Measurements from ENCODE around the gene IGIP.
A peak's percentile ranks its signal among the peaks of the same experiment; 100 is the strongest.

Gene IGIP

DNA sequence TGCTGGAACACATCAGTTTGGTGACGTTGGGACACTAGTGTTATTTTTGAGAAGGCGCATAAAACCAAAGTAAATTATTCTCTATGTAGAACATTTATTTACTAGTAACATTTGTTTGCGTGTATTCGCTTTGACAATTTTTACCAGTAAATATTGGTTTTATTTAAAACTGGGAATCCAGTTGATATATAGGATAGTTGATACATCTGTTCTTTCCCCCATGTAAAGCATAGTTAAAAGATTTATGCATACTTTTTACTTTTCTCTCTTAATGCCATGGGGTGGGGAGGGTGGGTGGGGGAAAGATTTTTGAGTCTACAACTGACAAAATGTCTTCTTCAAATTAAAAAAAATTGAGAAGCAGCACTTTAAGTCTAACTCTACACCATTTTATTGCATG is at the start of gene IGIP:
Gene IGIP (plus strand): TSS at position 301 of the 400 bp plus-strand sequence. CDS start 2,540 bp downstream, outside the sequence.
- DNase-seq, result no peak

DNA sequence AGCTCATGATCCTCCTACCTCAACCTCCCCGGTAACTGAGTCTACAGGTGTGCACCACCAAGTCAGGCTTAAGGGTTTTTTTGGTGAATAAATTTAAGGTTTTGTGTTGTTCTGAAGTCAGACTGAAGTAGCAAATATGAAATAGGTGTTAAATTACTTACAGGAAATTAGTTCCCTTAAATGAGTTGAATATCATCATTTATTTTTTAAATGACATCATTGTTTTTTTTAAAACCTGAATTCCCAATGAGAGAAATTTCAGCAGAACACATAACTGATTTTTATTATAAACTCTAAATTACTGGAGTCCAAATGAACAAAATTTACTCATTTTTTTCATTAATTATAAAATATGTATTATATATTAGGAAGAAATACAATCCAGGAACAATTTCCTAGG is 49.6 kb upstream of the IGIP start:
- no peak for DNase-seq

DNA sequence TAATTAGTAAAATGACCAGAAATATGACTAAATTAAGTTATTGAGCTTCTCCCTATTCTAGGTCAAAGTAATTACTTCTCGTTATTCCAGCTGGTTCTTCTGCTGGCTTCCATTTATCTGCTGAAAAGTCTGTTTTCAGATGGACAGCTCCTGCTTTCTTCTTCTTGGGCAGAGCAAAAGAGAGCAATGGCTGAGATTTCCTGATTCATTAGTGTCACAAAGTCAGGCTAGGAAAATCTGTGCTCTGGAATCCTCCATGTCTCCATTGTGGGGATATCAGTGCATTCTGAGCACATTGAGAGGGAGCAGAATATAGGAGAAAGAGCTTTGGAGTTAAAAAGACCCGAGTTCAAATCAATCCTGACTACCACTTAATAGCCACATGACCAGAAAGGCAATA is 48.9 kb upstream of the IGIP start:
- DNase-seq, result no peak

DNA sequence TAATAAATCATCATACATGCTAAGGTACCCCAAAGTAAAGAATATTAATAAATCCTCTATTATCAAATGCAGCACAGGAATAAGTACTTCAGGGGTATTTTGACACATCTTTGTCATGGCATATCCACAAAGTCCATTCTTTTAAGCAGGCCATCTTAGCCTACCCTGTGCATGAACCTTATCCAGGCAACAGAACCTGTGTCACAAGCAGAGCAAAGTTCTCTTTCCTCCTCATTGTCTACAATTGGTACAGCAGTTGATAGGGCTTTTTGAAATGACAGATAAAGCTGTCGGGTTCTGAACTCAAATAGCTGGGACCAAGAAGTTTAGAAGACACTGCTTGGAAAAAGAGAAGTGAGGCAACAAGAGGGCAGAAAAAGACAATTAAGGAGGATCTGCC is 42.6 kb upstream of the IGIP start:
- DNase-seq, result no peak

DNA sequence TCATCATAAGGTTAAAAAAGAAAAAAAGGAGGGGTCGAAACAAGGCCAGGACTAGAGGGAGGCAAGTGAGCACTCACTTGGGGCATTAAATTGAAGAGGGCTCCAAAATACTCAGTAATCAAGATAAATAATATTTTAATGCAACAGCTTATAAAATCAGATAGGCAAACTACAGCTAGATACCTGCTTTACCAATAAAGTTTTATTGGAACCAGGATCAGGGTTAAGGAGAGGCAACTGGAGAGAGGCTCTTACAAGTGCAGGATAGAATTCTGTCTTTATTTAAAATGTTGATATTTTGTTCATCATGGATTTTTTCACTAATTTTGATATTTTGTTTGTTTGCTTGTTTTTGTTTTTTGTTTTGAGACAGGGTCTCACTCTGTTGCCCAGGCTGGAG is 42.1 kb upstream of the IGIP start:
- no peak for DNase-seq

DNA sequence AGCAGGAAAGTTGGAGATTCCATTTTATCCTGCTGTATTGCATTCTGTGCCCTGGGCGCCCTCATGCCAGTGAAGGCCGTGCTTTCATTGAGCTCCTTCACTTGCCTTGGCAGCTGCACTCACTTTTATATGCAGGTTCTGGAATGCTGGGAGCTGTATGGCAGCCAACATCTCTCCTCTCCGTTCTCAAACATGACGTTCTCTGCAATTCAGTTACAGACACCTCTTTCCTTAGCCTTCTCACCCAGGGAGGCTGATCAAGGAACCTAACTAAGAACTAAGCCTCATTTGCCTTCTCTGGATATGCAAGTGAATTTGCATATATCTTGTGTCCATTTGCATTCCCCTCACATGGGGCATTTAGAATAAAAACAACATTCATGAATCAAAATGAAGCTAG is 41.2 kb upstream of the IGIP start:
- no peak for DNase-seq

DNA sequence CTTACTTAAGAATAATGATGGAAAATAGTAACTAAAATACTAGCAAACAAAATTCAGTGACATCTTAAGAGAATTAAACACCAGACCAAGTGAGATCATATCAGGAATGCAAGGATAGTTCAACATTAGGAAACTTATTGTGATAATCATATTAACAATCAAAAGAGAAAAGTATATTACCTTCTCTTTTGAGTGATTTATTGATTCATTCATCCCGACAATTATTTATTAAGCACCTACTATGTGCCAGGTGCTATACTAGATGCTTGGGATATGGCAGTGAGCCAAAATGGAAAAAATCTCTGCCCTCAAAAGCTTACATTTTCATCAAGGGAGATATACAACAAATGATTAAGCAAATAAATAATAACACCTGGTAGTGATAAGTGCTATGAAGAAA is 35.5 kb upstream of the IGIP start:
- no peak for DNase-seq

DNA sequence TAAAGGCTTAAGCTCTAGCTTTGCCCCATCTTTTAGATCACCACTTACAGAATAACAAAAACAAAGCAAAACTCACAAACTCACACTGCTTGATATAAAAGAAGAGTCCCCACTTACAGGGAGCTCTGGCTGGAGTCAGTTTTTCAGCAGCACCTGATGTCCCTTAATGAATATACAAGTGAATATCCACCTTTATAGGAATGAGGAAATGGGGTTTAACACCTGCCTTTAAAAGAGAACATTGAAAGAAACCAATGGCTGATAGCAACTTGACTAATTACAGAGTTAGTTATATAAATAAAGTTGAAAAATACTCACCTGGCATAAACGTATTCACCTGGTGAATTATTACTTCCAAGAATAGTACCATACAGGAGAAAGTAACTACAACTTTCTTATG is 32.6 kb upstream of the IGIP start:
- DNase-seq, result no peak

DNA sequence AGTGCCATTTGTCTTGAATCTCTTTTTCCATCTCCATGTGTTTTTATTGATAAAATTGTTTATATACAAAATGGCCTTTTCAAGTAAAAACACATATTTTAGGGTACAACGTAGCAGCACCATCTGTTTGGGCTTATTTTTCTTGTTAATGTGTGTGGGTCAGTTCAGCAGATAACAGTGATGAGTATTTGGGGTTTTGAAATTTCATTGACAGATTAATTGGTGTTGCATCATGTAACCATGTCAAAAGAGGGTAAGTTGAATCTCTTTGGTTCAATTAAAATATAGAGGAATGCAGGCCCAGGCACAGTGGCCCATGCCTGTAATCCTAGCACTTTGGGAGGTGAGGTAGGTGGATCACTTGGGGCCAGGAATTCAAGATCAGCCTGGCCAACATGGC is 31.9 kb upstream of the IGIP start:
- DNase-seq, result no peak

DNA sequence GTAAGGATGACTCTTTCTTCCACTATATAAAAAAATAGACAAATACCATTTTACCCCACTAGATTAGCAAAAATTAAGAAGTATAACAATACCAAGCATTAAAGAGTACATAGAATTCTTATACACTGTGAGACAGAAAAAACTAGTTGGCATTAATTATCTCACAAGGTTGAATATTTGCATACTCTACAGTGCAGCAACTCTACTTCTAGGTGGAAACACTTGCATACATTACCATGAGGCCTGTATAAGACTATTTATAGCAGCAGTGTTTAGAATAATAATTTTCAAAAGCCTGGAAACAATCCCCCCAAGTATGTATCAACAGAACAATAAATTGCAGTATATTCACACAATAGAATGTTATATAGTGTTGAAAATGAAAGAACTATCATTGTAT is 30.8 kb upstream of the IGIP start:
- DNase-seq, result no peak

DNA sequence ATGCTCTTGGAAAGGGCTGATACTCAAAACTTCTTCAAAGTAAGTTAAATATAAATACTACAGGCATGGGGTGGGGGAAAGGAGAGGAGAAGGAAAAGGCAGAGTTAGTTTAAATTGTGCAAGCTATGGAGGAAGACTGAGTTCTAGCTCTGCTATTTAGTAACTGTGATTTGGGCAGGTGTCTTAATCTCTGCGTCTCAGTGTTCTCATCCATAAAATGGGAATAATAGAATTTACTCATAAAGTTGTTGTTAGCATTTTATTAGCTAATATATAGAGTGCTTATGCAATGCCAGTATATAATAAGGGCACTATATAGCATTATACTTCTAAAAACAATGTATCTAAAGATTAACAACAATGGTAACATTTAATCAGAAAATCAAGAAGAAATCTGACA is 24.6 kb upstream of the IGIP start:
- DNase-seq, result no peak

DNA sequence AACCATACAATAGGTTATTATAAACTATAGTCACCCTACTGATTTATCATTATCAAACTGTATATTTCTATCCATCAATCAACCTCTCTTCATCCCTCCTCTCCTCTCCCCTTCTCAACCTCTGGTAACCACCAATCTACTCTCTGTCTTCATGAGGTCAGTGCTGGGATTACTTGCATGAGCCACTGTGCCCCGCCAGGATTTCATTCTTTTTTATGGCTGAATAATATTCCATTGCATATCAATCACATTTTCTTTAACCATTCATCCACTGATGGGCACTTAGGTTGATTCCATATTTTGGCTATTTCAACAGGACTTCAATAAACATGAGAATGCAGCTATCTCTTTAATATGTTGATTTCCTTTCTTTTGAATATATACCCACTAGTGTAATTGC is 22.6 kb upstream of the IGIP start:
- DNase-seq, result no peak

DNA sequence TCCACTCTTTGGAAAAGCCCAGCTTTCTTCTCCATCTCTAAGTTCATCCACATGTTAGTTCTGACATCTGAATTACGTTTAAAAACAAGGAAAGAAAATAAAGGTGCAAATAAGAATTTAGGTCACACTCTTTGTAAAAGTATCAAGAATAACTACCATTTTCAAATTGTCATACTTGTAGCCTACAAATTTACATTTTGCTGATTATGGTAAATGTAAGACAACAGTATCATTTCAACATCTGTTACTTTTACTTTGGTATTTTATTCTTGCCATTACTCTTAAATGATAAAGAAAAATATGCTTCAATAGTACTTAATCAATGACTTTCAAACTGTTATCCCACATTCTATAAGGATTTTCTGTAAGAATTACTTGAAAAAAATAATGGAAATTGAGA is 21.6 kb upstream of the IGIP start:
- no peak for DNase-seq

DNA sequence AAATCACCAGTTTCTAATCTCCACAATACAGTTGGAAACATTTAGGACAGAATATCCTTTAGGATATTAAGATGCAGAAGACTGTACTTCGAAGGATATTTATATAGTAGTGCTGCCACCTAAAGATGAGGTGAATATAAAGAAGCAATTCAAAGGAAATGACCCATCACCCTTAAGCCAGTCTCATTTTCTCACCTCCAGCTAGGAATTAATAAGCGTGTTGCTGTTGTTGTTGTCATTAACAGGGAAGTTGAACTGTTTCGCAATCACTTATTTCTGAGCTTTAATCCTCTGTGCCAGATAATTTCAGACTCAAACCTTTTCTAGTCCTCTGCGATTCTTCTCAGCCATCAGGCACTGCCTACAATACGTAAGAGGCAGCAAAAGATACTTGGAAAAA is 19.6 kb upstream of the IGIP start:
- DNase-seq, result no peak

DNA sequence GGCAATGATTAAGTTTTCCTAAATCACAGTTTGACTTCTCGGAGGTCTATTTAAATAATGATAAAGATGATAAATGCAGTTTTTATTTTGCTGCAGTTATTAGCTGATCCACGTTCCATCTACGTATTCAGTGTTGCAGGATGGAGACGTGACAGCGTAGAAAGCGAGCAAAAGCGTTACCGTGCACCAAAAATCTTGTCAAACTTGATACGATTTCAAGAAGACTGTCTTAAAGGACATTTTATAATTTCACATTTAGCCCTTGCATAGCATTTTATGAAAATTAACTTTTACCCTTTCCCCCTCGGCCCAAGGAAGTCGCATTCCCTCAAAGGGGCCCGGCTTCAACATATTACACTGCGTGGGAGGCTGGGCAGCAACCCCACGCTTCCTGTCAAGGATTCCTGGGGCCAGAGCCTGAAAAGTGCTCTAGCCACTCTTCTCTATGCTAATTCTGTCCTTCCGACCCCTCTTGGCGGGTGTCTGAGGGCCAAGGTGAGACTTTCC is 18.9 kb upstream of the IGIP start:
- DNase-seq, result no peak

DNA sequence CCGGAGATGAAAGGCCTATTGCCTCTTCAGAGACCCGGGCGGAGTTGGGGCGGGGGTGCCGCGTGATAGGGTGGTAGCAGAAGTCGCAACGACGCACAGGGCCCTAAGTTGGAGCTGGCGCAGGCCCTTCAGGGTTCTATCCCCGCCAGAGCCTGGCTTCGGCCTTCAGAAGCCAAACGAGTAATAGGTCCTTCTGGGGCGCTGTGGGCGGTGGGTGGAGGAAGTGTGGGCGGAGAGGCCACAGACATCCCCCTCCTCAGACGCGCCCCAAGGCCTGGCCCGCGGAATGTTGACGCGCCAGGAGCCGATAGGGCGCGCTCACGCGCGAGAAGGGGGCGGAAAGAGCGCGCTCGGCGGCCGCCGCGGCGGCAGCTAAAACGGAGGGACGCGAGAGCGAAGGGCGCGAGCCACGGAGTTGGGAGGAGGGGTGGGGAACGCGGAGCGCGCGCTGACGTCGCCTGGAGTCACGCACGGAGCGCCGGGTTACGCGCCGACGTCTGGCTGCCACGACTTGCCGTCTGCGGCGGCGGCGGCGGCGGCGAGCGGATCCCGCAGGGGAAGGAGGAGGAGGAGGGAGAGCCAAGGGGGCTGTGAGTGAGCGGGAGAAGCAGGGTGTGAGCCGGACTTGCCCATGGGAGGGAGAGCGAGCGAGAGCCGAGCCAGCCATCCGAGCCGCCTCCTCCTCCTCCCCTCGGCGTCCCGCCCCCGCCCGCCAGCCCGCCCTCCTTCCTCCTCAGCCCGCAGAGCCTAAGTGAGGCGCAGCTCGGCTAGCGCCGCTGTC is 18.2 kb upstream of the IGIP start:
- peak; percentile 95 for DNase-seq

DNA sequence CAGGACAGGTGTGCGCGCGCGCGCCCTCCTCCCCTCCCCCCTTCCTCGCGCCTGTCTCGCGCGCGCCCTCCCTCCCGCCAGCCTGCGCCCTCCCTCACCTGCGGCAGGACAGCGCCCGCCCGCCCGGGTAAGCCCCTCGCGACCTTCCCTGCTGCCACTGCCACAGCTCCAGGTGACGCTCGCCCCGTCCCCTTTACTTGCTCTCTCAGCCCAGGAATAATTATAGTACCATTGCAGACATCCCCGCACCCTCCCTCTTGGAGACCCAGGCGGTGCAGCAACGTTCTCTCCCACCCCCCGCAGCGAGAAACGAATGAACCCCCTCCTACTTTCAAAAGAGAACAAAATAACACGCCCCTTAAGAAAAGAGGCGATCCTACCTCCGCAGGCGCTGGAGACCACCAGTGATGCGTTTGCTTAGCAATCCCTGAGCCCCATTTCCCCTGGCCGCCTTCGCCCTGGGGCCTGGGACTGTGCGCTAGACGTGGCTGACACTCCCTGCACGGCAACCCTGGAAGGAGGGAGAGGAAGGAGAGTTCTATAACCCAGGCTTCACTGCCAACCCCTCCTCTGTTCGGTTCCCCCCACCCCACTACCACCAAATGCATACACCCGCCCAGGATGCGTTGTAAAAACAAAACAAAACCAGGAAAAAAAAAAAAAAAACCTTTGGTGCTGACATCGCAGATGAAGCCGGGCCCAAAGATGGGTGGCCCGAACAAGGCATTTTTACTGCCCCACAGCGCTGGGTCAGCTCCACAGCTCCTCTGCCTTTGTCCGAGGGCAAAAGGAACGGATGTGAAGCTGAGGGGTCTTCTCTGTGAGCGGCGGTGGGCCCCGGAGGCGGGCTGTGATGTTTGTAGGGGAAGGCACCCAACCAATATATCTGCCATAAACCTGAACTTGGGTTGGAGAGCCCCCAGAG is 17.4 kb upstream of the IGIP start:
- DNase-seq, result no peak

DNA sequence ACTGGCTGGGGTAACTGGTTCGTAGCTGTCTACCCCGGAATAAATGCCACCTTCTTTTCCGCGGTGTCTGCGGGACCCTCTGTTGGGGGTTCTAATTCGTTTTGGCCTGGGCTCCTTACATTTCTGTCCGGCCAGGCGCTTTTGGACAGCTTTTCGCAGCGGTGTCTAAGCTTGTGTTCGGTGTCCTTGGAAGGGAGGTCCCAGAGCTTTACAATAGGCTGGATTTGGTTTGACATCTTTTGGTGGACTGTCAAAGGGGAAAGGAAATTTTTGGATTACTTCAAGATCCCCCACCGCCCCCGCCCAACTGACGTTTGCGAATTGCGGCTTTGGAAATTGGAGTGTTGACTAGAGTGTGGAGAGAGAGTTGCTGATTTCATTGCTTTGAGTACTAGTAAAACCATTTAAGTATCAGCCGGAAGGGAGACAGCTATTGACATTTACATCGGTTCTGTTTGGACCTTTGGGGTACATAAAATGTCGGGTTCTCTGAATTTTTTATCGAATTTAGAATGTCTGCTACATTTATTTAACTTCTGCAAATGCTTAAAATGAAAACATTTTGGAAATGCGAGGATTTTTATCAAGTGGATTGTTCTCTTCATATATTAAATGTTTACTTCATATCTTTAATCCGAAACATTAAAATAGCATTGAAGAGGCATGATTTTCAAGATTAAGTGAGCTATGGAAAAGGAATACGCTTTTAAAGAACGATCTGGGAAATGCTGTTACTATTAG is 16.5 kb upstream of the IGIP start:
- DNase-seq, result no peak

DNA sequence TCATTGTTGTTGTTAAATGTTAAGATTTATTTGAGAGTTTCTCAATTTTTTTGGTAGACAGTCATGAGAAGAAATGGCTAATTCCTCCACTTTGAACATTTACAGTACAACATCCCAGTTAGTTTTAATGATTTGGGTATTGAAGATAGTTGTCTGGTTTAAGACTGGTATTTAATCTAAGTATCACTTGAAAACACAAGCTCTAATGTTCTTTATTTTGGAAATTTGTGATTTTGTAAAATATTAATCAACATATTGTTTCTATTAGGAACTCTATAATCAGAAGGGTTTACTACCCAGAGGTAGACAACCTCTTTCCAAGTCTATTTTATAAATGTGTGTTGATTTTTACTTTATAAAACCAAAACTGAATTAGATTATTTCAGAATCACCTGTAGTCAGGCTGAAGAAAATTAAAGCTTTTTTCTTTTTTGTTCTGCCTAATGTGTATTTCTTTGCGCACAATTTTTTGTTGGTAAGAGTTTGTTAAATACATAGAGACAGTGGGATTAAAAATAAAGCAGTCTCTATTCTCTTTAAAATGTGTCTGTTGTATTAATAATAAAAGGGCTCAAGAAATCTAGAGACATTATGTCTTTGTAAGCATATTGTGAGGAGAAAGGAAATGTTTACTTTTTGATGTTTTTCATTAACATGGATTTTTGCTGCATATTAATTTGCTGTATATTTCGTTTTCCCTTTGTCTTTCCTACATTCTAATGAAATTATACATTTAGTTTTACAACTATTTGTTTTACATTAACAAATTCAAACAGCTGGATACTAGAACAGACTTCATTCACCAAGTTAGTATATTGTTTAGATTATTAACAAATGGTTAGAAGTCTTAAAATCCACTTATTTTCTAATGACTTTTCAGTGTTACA is 15.7 kb upstream of the IGIP start:
- no peak for DNase-seq

DNA sequence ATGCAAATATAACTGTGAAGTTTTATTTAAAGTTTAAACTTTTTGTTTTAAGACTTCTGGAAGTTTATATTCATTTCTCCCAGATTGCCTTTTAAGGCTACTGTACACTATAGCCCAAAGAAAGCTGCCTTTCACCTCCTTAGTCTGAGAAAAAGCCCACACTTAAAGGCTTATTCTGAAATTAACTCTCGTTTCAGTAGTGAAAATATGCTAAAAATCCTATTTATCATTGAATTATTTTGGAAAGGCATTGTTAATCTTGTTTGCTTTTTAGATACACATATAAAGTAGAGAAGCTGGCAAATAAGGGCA is 15.1 kb upstream of the IGIP start:
- DNase-seq, result no peak

DNA sequence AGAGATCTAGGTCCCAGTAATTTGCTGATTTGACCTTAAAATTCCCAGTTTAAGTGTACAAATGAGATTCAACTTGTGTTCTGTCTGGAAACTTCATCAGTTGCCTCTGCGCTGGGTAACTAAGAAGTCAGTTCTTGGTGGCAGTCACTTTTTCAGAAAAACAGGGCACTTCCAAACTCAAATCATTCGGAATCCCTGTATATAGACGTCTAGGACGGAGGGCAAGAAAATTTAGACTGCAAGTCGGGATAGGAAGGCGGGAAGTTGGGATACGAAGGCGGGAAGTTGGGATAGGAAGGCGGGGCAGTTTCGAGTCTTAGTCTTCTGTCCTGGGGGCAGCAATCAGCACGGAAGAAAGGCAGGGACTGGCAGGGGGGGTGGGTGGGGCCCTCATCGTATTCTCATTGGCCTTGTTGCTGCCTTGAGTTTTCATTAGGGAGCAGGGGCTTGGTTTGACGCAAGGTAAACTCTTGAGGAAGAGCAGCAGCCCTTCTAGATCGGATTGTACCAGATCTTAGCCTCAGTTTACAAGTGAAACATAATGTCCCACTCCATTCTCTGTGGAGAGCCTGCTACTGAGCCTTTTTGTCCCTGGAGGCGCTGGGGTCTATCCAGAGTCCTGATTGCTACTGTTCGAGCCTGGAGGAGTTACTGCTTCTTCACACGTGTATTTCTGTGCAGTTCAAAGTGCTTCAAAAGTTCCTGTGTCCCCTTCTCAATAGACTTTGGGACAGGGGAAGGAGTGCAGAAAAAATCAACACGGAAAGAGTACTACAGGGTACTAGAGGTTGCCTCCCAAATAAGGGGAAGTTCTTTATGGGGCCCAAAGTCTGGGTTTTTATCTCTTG is 14.5 kb upstream of the IGIP start:
- DNase-seq, result no peak

All from CD4-positive, alpha-beta T cell treated with Interleukin-4 for 4 hours (primary cell).